Adipose tissue (tissue), 3 donors: ENCODE measurements around the gene PSMB7. TPM values are rescaled to one million over a fixed set of nuclear protein-coding genes. Genes with fewer than 3 reads are reported as not detected.

ENCODE experiments used
- H3K27ac ChIP-seq: one replicate; pipeline ENCODE4 v1.5.1; 2013; ENCODE audit warnings: low read depth, low read length
- WGBS, 3 donors: extraction: QIAGEN DNeasy Blood & Tissue Kit; methylation state at CpG; one replicate each; pipeline ENCODE4 v1.1.7; 2013; 5-methylcytosine and 5-hydroxymethylcytosine counted together
- polyA plus RNA-seq, 3 donors: library from polyadenylated mRNA; stranded (reverse); fragments of 200-250 nt; gene quantifications; one replicate each; pipeline ENCODE4 v1.2.3, GENCODE V29; 2013
- donor health status: healthy with polysubstance abuse.
- donor health status: Bipolar disorder and iron deficiency.
- donor health status: healthy.

PSMB7 gene
- polyA plus RNA-seq, 3 donors, result 133 to 197 (median 137) TPM

- H3K27ac ChIP-seq, result no peak overlapping the region
- WGBS, 3 donors, result 59 to 84% (median 71%) methylated on average over 12 of the region's 12 CpGs
Observed at GRCh38 chr9:124392254-124392870, 22.9 kb downstream of the PSMB7 start.

DNA sequence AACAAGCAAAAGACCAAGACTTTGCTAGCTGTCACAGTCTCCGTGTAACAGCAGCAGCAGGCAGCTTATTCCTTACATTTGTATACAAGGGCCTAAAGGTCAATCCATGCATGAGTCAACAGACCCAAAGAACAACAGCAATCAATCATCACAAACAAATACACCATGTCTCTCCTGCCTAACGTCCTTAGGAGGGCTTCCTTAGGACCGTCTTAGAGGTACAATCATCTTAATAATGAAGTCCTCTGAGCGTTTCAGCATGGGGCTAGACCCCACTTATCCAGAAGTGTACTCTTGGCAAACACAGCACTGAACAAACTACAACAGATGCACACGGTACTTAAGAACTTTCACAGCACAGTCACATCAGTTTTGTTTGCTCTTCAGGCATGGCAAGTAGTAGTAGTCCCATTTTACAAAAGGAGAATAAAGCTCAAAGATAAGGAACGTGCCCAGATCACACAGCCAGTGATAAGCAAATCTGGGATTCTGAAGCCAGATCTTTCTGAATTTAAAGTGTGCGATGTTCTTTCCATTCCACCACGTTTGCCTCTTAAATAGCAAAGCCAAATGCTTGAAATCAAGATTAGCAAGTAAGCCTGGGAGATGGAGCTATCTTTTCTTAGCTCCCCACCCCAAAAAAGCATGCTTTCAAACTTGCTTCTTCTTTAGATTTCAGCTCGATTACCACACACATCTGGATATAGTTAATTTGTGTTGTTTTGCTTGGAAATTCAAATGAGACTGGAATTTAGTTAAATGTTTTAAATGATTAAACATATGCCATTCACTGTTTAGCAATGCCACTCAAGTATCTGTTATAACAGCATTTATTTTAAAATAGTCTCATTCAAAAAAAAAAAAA lies 24.2 kb downstream of the PSMB7 start:
- WGBS, 3 donors, result 38 to 68% (median 56%) methylated on average over 9 of the region's 9 CpGs
- no peak overlapping the region for H3K27ac ChIP-seq

DNA sequence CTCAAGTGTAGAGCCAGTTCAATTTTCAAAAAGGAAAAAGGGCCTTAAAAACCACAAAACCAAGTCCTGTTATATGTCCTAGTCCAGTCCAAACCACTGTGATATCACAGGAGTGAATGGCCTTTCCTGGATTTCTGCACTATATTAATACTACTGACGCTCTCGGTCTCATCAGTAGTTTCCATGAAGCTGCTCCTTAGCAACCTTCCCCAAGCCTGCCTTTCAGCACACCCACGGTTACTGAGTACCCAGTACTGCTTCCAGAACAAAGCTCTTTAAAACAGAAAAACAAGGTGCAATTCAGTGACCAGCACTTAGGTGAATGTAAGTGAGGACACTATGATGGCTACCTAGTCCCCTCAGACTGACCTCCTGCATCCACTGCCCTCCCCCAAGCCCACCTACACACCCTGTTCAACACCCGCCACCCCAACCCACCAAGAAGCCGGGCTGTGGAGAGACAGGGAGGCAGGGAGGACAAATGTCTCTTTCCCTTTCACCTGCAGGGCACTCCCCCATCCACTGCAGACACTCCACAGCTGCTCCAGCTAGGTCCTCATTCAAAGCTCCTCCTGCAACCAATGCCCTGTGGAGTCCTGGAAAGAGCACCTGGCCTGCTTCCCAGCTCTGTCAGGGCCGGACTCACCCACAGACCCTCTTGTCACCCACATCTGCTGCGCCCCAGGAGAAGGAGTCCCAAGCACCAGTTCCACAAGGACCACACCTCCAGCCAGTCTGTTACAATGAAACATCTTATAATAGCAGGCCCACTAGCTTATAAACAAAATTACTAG lies 25.9 kb downstream of the PSMB7 start:
- 62 to 84% (median 74%) methylated on average over 7 of the region's 7 CpGs for WGBS, 3 donors
- no peak overlapping the region for H3K27ac ChIP-seq

- H3K27ac ChIP-seq, result no peak overlapping the region
- 74 to 92% (median 82%) methylated on average over 12 of the region's 12 CpGs for WGBS, 3 donors
Observed at GRCh38 chr9:124388275-124389048, 26.8 kb downstream of the PSMB7 start.

DNA sequence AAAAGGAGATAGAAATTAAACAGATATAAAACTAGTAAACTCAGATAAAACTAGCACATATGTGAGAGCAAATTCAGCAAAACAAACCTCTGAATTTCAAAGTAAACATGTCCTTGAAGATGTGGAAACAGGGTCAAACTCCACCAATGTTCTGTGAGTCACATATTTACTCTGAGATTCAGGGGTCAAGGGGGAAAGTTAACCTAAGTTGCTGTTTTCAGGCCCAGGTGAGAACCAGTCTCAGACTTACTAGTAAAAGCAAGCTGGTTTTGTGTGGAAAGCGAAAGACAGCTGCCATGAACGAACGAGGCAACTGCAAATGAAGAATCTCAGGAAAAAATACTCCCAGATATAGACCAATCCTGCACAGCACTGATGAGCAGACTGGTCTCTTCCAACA lies 29.0 kb downstream of the PSMB7 start:
- H3K27ac ChIP-seq, result no peak overlapping the region
- 35 to 75% (median 72%) methylated on average over 3 of the region's 3 CpGs for WGBS, 3 donors

GRCh38 chr9:124385623-124386022 lies 29.6 kb downstream of the PSMB7 start:
- no peak overlapping the region for H3K27ac ChIP-seq
- WGBS, 3 donors, result 69 to 79% (median 75%) methylated on average over 7 of the region's 7 CpGs

- H3K27ac ChIP-seq, result no peak overlapping the region
- WGBS, 3 donors, result 50 to 94% (median 83%) methylated on average over 5 of the region's 5 CpGs
Observed at GRCh38 chr9:124384846-124385245, 30.4 kb downstream of the PSMB7 start.

DNA sequence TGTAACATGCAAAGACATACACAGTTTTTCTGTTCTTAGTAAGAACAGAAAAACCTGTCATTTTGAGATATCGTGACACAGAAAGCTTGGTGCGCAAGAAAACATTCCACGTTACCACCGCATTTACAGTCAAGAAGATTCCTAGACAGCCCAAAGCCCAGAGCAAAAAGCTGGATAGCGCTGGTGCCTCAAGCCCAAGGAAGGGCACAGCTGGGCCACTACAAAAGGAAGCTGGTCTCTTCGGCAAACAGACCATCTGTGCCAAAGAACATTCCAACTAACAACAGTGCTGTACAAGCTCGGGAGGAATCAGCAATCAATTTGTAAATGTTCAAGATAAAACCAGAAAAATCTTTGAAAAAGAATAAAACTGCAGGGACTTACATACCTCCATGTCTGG lies 31.0 kb downstream of the PSMB7 start:
- H3K27ac ChIP-seq, result no peak overlapping the region
- 68 to 90% (median 87%) methylated on average over 7 of the region's 7 CpGs for WGBS, 3 donors

DNA sequence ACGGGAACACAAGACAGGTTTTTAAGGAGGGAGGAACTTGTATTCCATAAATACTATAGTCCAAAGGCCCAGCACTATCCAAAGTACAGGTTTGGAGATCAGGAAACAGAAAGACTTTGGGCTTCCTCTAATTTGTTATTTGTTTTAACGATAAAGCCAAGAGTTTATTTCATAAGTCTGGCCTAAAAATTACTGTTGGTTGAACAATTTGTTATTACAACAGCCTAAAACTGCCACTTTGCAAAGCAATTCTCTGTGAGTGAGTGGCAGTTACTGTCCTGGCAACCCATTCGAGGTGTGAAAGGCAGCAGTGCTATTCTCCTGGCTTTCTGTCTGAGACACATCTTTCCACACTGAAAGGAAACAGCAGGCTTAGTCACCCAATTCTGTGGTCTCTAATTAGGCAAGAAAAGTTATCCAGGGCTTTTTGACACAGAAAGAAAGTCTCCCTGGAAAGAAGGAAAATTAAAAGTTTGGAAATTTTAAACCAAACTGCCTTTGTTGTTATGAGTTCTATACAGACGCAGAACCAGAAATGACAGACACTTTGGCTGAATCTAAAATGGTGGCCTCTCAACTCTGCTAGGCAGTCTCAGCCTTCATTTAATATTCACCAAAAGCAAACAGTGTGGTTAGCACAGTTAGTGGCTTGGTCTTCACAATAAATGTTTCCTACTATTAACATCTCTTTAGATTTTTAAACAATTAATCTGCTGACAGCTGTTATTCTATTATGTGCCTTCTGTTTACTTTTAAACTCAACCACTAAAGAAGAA lies 33.9 kb downstream of the PSMB7 start:
- 48 to 80% (median 53%) methylated on average over 4 of the region's 4 CpGs for WGBS, 3 donors
- no peak overlapping the region for H3K27ac ChIP-seq

DNA sequence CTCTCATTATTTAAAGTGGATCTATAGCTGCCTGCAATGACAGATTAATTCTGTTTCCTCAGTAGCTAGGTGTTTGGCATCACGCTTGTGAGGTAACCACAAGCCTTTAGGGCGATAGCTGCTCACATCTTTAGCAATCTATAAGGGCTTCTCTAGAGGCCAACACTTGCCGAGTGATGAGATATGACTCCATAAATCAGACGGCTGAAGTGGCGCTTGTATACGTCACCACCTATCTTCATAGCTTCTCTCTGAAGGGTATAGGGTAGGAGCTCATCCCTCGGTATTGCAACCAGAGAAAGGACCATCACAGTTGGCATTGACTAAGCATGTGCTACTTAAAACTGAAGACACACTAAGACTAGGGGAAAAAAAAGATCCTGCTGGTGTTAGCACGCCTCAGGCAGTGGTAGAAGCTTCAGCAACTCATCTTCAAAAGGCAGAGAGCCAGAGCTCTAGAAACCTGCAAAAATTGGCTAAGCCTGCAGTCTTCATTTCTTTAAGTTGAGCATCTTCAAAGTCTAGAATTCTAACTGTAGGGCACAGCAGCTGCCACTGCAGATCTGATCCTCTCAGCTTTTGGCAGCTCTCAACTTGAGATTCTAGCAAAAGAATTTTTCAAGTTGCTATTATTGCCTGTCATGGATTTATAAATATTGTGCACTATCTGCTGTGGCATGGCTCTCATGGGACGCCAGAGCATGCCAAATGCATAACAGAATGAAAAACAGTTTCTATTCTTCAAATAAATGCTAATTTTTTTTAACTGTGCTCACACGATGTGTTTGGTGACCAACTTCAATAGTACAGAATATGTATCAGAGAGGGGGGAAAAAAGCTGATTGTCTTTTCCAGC lies 37.5 kb downstream of the PSMB7 start:
- 67 to 88% (median 67%) methylated on average over 10 of the region's 10 CpGs for WGBS, 3 donors
- H3K27ac ChIP-seq, result no peak overlapping the region

DNA sequence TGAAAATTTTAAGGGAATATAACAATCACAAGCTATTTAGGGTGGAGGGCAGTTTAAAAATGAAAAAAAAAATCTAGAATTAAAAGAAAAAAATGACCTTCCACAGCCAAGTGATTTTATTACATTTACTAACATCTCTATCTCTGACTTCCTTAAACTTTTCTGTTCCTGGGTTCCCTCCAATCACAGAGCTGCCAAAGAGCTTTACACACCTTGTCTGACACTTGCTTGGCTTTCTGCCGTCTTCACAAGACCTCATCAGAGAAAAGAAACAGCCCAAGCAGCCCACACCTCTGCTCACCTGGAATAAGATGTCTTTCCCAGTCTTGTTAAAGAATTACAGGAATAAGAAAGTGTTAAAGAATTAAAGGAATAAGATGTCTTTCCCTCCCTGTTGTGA lies 38.9 kb downstream of the PSMB7 start:
- 29 to 79% (median 64%) methylated on average over 1 of the region's 1 CpG for WGBS, 3 donors
- H3K27ac ChIP-seq, result no peak overlapping the region

GRCh38 chr9:124375726-124376125 lies 39.5 kb downstream of the PSMB7 start:
- 91 to 92% (median 92%) methylated on average over 9 of the region's 9 CpGs for WGBS, 3 donors
- no peak overlapping the region for H3K27ac ChIP-seq

DNA sequence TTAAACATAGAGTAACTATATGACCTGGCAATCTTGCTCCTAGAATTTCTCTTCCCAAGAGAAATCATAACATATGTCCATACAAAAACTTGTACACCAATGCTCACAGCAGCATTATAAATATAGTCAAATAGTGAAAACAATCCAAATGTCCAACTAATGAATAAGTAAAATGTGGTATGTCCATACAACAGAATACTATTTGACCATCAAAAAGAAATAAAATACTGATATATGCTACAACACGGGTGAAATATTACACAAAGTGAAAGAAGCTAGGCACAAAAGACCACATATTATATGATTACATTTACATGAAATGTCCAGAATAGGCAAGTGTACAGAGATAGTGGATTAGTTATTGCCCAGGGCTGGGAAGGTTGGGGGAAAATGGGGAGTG lies 41.4 kb downstream of the PSMB7 start:
- 95 to 100% (median 96%) methylated on average over 1 of the region's 1 CpG for WGBS, 3 donors

GRCh38 chr9:124373386-124373785 lies 41.9 kb downstream of the PSMB7 start:
- WGBS, 3 donors, result 86 to 88% (median 87%) methylated on average over 4 of the region's 4 CpGs
- no peak overlapping the region for H3K27ac ChIP-seq

More for the DNA sequence above, 41.4 kb downstream of the PSMB7 start:
- H3K27ac ChIP-seq, result no peak overlapping the region

DNA sequence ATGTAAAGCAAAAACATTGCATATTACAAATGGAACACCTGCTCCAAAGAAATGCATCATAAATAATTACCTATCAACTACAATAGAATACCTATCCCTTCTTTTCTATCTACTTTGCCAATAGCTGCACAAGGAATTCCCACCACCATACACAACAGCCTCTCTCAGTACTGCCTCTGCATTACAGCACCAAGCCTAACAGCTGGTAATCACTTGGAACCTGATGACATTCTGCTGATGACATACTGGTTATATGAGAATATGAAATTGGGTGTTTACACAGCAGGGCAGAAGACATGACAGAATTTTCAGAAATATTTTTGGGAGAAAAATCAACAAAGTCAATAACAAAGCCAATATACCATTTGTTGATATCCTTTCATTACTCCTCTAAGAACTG lies 43.2 kb downstream of the PSMB7 start:
- no peak overlapping the region for H3K27ac ChIP-seq

- no peak overlapping the region for H3K27ac ChIP-seq
- WGBS, 3 donors, result 58 to 89% (median 63%) methylated on average over 9 of the region's 9 CpGs
Observed at GRCh38 chr9:124370896-124371582, 44.2 kb downstream of the PSMB7 start.
